Neural cell (in vitro differentiated cells): ENCODE measurements around the gene FAM13B. TPM values are rescaled to one million over a fixed set of nuclear protein-coding genes. Genes with fewer than 3 reads are reported as not detected.

Experiments
- H2AFZ ChIP-seq: fragments of 200-600, 300-800 bp; sonication (generic), shearing (Covaris generic); 2 replicates; pipeline ENCODE4 v1.6.0; 2014; ENCODE audit warnings: low read depth, mild to moderate bottlenecking, antibody characterized with exemption, low read length, moderate library complexity
- H3F3A ChIP-seq: fragments of 200-600 bp; shearing (Covaris generic); 2 replicates; pipeline ENCODE4 v1.6.1; 2016; ENCODE audit warnings: mild to moderate bottlenecking, moderate library complexity, mixed read lengths, antibody characterized with exemption, low read length; ENCODE audit not compliant: insufficient read depth, poor library complexity, severe bottlenecking
- H3K27ac ChIP-seq: fragments of 200-600, 300-800 bp; sonication (generic), shearing (Covaris generic); 2 replicates; pipeline ENCODE4 v1.5.1; 2014; ENCODE audit warnings: mild to moderate bottlenecking, low read length, moderate library complexity
- H3K27me3 ChIP-seq: fragments of 300-800, 200-600 bp; sonication (generic), shearing (Covaris generic); 2 replicates; pipeline ENCODE4 v1.6.0; 2014; ENCODE audit warnings: mild to moderate bottlenecking, low read depth, low read length, moderate library complexity; ENCODE audit not compliant: insufficient read depth
- H3K36me3 ChIP-seq: fragments of 300-800, 200-600 bp; sonication (generic), shearing (Covaris generic); 2 replicates; pipeline ENCODE4 v1.5.1; 2014; ENCODE audit warnings: mild to moderate bottlenecking, antibody characterized with exemption, low read length, moderate library complexity; ENCODE audit not compliant: insufficient read depth
- H3K4me2 ChIP-seq: fragments of 300-800, 200-600 bp; sonication (generic), shearing (Covaris generic); 2 replicates; pipeline ENCODE4 v1.6.0; 2014; ENCODE audit warnings: mild to moderate bottlenecking, low read length
- H3K4me3 ChIP-seq: fragments of 300-800, 200-600 bp; sonication (generic), shearing (Covaris generic); 2 replicates; pipeline ENCODE4 v1.5.1; 2014; ENCODE audit warnings: mild to moderate bottlenecking, low read length, moderate library complexity
- H3K79me2 ChIP-seq: fragments of 200-600 bp; shearing (Covaris generic); replicated peaks from 2 replicates; pipeline ENCODE4 v1.6.0; 2014; ENCODE audit warnings: mild to moderate bottlenecking, low read length, moderate library complexity; ENCODE audit not compliant: insufficient read depth
- H3K9ac ChIP-seq: fragments of 300-800, 200-600 bp; sonication (generic), shearing (Covaris generic); 2 replicates; pipeline ENCODE4 v1.6.1; 2016; ENCODE audit warnings: mild to moderate bottlenecking, low read length, mixed read lengths
- H3K9me2 ChIP-seq: fragments of 200-600 bp; shearing (Covaris generic); 2 replicates; pipeline ENCODE4 v1.6.1; 2016; ENCODE audit warnings: mild to moderate bottlenecking, low read length, mixed read lengths; ENCODE audit not compliant: insufficient read depth
- H3K9me3 ChIP-seq: fragments of 200-600, 300-800 bp; sonication (generic), shearing (Covaris generic); 2 replicates; pipeline ENCODE4 v1.6.1; 2016; ENCODE audit warnings: mild to moderate bottlenecking, mixed run types, low read length, moderate library complexity, mixed read lengths
- H4K20me1 ChIP-seq: fragments of 200-600 bp; shearing (Covaris generic); 2 replicates; pipeline ENCODE4 v1.6.1; 2016; ENCODE audit warnings: mild to moderate bottlenecking, mixed run types; ENCODE audit not compliant: insufficient read depth
- CTCF ChIP-seq: fragments of 450-650 bp; IDR thresholded peaks from 2 replicates; pipeline ENCODE4 v1.5.1; 2014; ENCODE audit warnings: antibody characterized with exemption, mild to moderate bottlenecking, moderate library complexity; ENCODE audit not compliant: poor library complexity, severe bottlenecking
- EP300 ChIP-seq: fragments of 450-650 bp; conservative IDR thresholded peaks from 2 replicates; pipeline ENCODE4 v1.6.1; 2014; ENCODE audit warnings: antibody characterized with exemption, mild to moderate bottlenecking, moderate library complexity; ENCODE audit not compliant: poor library complexity, severe bottlenecking
- EZH2 ChIP-seq: fragments of 200-600, 300-800 bp; shearing (Covaris generic), sonication (generic); IDR thresholded peaks from 2 replicates; pipeline ENCODE4 v1.6.1; 2014; ENCODE audit warnings: antibody characterized with exemption, low read length, borderline replicate concordance, mild to moderate bottlenecking; ENCODE audit not compliant: insufficient read depth, poor library complexity, severe bottlenecking
- MXI1 ChIP-seq: fragments of 450-650 bp; conservative IDR thresholded peaks from 2 replicates; pipeline ENCODE4 v1.6.1; 2014; ENCODE audit warnings: antibody characterized with exemption, mild to moderate bottlenecking; ENCODE audit not compliant: poor library complexity, severe bottlenecking
- POLR2AphosphoS5 ChIP-seq: IDR thresholded peaks from 2 replicates; pipeline ENCODE4 v1.6.1; 2012
- RAD21 ChIP-seq: fragments of 450-650 bp; conservative IDR thresholded peaks from 2 replicates; pipeline ENCODE4 v1.6.1; 2014; ENCODE audit warnings: antibody characterized with exemption, mild to moderate bottlenecking, moderate library complexity
- REST ChIP-seq: IDR thresholded peaks from 2 replicates; pipeline ENCODE4 v1.6.1; 2012; ENCODE audit warnings: borderline replicate concordance
- SMC3 ChIP-seq: fragments of 450-650 bp; conservative IDR thresholded peaks from 2 replicates; pipeline ENCODE4 v1.6.1; 2014; ENCODE audit warnings: antibody characterized with exemption, mild to moderate bottlenecking, moderate library complexity; ENCODE audit not compliant: poor library complexity
- TAF1 ChIP-seq: IDR thresholded peaks from 2 replicates; pipeline ENCODE4 v1.6.1; 2012; ENCODE audit warnings: low read depth
- polyA plus RNA-seq: library from polyadenylated mRNA; depleted of rRNA; stranded (reverse); fragments of >200 nt; gene quantifications from 2 replicates; pipeline ENCODE4 v1.2.3, GENCODE V29; 2014

FAM13B gene
- polyA plus RNA-seq, 1 donor from 2014 or later = 61.6 TPM

- Histone ChIP-seq H3K9me3 (no peaks in the 10 kb centered on the region), H3K36me3 (no peaks in the 10 kb centered on the region), H3K27ac (no peak overlapping the region), H3K9ac (no peak overlapping the region), H4K20me1 (no peaks in the 10 kb centered on the region), H3K4me2 (no peak overlapping the region), H3K27me3 (no peaks in the 10 kb centered on the region), H3K79me2 (no peaks in the 10 kb centered on the region), H3K9me2 (no peaks in the 10 kb centered on the region), H3F3A (no peaks in the 10 kb centered on the region), H2AFZ (no peak overlapping the region), H3K4me3 (no peak overlapping the region)
- TF ChIP-seq SMC3 (no peak), RAD21 (no peak), POLR2AphosphoS5 (no peak), CTCF (no peak), EP300 (no peak), TAF1 (no peak), EZH2 (no peak), MXI1 (no peak), REST (no peak)
Measured at GRCh38 chr5:137997726-137998213, 35.1 kb downstream of the FAM13B start.

- H4K20me1 ChIP-seq = no peaks in the 10 kb centered on the region
Measured at GRCh38 chr5:137995749-137996128, 37.1 kb downstream of the FAM13B start.

More at GRCh38 chr5:137995749-137996128, 37.1 kb downstream of the FAM13B start:
- Histone ChIP-seq H2AFZ (no peak overlapping the region), H3K9me2 (no peaks in the 10 kb centered on the region), H3K4me2 (no peak overlapping the region), H3K9ac (no peak overlapping the region), H3K27me3 (no peaks in the 10 kb centered on the region), H3K9me3 (no peaks in the 10 kb centered on the region), H3K4me3 (no peak overlapping the region), H3K79me2 (no peaks in the 10 kb centered on the region), H3K36me3 (no peaks in the 10 kb centered on the region), H3K27ac (no peak overlapping the region), H3F3A (no peaks in the 10 kb centered on the region)
- TF ChIP-seq TAF1 (no peak), REST (no peak), POLR2AphosphoS5 (no peak), EZH2 (no peak), RAD21 (no peak), EP300 (no peak), SMC3 (no peak), CTCF (no peak), MXI1 (no peak)
